ENCODE measurements around the gene LAIR1.
"Not testable (repeated sequence)": the region's sequence is repeated elsewhere in the genome, so short reads cannot be mapped to it uniquely, and the experiment has no call there.

LAIR1 gene

GRCh38 chr19:54338521-54338920, 26.2 kb downstream of the LAIR1 start:
- no peak for DNase-seq

- DNase-seq = no peak
Measured at GRCh38 chr19:54337858-54338230, 26.9 kb downstream of the LAIR1 start.

- no peak for DNase-seq
Measured at GRCh38 chr19:54336893-54337857, 27.6 kb downstream of the LAIR1 start.

GRCh38 chr19:54335979-54336892, 28.5 kb downstream of the LAIR1 start:
- no peak for DNase-seq

- no peak for DNase-seq
Measured at GRCh38 chr19:54335164-54335563, 29.6 kb downstream of the LAIR1 start.

GRCh38 chr19:54333586-54334298, 31.0 kb downstream of the LAIR1 start:
- no peak for DNase-seq

- no peak for DNase-seq
Measured at GRCh38 chr19:54332149-54332548, 32.6 kb downstream of the LAIR1 start.

GRCh38 chr19:54331626-54332025, 33.1 kb downstream of the LAIR1 start:
- no peak for DNase-seq

GRCh38 chr19:54329476-54330165, 35.1 kb downstream of the LAIR1 start:
- DNase-seq = no peak

GRCh38 chr19:54328781-54329180, 36.0 kb downstream of the LAIR1 start:
- not testable (repeated sequence) for DNase-seq

- DNase-seq = no peak
Measured at GRCh38 chr19:54325631-54326030, 39.1 kb downstream of the LAIR1 start.

GRCh38 chr19:54325194-54325621, 39.5 kb downstream of the LAIR1 start:
- DNase-seq = no peak

- DNase-seq = no peak
Measured at GRCh38 chr19:54324071-54324470, 40.7 kb downstream of the LAIR1 start.

- DNase-seq = not testable (repeated sequence)
Measured at GRCh38 chr19:54322934-54323333, 41.8 kb downstream of the LAIR1 start.

- DNase-seq = not testable (repeated sequence)
Measured at GRCh38 chr19:54322295-54322694, 42.4 kb downstream of the LAIR1 start.

- DNase-seq = no peak
Measured at GRCh38 chr19:54319892-54320670, 44.6 kb downstream of the LAIR1 start.

GRCh38 chr19:54319049-54319448, 45.7 kb downstream of the LAIR1 start:
- no peak for DNase-seq

GRCh38 chr19:54317965-54318240, 46.8 kb downstream of the LAIR1 start:
- no peak for DNase-seq

GRCh38 chr19:54317108-54317964, 47.4 kb downstream of the LAIR1 start:
- no peak for DNase-seq

- DNase-seq = no peak
Measured at GRCh38 chr19:54316746-54317107, 48.0 kb downstream of the LAIR1 start.

GRCh38 chr19:54315956-54316355, 48.8 kb downstream of the LAIR1 start:
- no peak for DNase-seq
